GM03348 (cell line): Measurements from ENCODE around the gene ELOVL1.
A peak's percentile ranks its signal among the peaks of the same experiment; 100 is the strongest.
"Not testable (repeated sequence)": the region's sequence is repeated elsewhere in the genome, so short reads cannot be mapped to it uniquely, and the experiment has no call there.

Source experiments
- DNase-seq: peaks from one replicate; pipeline ENCODE4 v3.0.0; 2012; ENCODE audit warnings: low spot score

The ELOVL1 gene

GRCh38 chr1:43381612-43382011 lies 13.8 kb upstream of the ELOVL1 start:
- no peak for DNase-seq

DNA sequence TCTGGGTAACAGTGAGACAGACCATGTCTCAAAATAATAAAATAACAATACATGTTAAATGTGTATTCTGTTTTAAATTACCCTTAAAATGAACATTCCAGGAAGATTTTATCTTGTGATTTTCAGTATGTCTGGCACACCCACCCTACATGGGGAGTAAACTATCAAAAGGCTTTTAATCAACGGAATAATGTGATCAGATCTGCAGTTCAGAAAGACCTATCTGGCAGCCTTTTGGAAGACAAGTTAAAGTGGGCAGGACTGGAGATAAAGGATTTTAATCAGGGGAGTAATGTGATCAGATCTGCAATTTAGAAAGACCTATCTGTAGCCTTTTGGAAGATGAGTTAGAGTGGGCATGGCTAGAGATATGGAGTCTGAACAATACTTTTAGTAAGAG lies 11.7 kb upstream of the ELOVL1 start:
- no peak for DNase-seq

- DNase-seq, result no peak
Measured at GRCh38 chr1:43377831-43378230, 10.0 kb upstream of the ELOVL1 start.

DNA sequence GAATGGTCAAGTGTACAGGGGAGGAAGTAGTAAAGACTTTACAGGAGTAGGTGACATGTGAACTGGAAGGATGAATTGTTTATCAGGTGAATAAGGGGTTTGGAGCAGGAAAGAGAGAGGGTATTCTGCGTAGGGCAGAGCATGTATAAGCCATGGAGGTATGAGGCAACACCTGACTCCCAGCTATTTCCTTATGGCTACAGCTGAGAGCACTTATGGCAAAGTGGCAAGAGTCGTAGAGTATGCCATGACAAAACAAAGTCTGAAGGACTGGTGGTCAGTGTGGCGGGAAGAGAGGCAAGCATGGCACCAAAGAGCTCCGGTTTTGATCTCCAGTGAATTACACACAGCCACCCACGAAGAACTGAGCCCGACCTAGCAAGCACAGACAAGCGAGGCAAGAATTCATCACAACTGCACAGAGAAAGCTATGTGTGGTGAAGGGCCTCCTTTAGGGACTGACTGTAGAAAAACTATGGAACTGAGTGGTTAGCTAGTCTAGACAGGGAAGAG lies 9.0 kb upstream of the ELOVL1 start:
- DNase-seq, result no peak

- peak; percentile 82 for DNase-seq
Measured at GRCh38 chr1:43373066-43373940, 5.5 kb upstream of the ELOVL1 start.

DNA sequence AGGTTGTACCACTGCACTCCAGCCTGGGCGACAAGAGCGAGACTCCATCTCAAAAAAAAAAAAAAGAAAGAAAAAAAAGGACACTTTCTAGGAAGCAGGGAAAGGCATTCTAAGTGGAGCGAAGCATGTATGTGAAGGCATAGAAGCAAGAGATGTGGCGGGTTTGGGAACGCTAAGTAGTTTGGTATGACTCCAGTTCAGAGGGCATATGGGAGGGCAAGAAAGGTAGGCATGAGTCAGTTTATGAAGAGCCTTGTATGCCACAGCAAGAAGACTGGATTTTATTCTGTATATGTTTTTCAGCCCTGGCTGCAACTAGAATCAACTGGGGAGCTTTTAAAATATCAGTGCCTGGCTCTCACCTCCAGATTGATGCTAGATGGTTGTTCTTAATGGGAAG lies 4.4 kb upstream of the ELOVL1 start:
- no peak for DNase-seq

GRCh38 chr1:43370564-43370963 lies 2.8 kb upstream of the ELOVL1 start:
- DNase-seq, result no peak

- not testable (repeated sequence) for DNase-seq
Measured at GRCh38 chr1:43369779-43370178, 2.0 kb upstream of the ELOVL1 start.

DNA sequence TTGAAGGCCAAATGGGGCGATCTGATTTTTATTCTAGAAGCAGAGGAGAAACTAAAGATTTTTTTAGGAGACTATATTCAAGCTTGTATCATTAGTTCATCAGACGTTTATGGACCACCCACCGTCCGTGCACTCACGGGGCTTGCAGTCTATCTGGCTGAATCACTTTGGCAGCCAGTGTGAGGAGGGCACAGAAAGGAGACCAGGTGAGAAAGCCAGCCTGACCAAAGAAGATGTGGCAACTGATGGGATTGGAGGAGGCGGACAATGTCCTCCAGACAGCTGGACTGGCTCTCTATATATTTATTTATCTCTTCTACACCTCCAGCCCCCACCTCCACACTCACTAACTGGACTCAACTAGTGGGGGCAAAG lies 822 bp upstream of the ELOVL1 start:
- no peak for DNase-seq

DNA sequence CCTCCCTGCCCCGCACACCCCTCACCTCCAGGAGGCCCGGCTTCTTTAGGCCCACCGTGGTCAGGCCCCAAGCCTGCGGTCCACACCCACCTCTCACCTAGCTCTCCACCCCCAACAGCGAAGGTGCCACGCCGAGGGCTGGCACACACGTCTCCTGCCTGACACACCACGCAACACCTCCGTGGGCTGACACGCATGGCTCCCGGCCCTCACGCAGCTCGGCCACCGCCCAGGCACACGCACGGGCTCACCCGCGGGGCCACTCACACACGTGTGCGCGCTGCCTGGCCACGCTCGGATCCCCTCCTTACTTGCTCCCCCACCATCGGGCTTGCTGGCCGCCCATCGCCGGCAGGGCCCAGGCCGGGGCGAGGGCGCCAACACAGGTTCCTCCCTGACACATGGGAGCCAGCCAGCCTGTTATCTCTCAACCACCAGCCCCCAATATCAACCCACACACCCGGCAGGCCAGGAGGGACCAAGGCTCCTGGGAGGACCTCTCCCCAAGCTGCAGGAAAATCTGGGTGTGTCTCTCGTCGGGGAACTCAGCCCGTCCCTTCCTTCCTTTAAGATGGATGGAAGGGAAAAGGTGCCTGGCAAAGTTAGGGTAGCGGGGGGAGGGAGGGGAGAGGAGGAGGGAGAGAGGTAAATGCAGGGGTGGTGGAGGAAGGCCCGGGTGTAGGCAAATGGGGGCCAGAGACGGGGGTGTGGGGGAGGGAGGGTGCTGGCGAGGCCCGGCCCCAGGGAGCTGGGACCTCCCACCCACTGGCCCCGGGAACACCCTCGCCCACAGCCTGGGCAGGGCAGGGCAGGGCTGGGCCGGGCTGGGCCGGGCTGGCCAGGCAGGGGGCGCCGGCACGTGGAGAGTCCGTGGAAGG lies 546 bp downstream of the ELOVL1 start:
- peak; percentile 89 for DNase-seq

- peak; percentile 37 for DNase-seq
Measured at GRCh38 chr1:43366601-43367025, 1.2 kb downstream of the ELOVL1 start.

DNA sequence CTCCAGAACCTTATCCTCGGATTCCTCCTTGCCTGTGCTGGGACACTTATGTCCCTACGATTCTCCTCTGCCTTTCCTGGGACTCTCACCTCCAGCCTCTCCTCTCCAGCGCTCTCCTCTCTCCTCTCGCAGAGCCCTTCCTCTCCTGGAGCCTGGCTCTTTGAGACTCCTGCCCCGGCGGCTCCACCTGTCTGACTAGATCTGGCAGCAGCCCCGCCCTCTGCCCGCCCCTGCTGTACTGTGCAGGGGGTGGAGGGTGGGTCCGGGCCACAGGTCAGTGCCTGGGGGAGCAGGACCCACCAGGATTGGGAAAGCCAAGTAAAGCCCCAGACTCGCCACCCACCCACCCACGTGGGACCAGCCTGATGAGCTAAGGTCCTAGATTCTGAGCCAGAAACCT lies 1.6 kb downstream of the ELOVL1 start:
- no peak for DNase-seq

- DNase-seq, result no peak
Measured at GRCh38 chr1:43365678-43366077, 2.1 kb downstream of the ELOVL1 start.

DNA sequence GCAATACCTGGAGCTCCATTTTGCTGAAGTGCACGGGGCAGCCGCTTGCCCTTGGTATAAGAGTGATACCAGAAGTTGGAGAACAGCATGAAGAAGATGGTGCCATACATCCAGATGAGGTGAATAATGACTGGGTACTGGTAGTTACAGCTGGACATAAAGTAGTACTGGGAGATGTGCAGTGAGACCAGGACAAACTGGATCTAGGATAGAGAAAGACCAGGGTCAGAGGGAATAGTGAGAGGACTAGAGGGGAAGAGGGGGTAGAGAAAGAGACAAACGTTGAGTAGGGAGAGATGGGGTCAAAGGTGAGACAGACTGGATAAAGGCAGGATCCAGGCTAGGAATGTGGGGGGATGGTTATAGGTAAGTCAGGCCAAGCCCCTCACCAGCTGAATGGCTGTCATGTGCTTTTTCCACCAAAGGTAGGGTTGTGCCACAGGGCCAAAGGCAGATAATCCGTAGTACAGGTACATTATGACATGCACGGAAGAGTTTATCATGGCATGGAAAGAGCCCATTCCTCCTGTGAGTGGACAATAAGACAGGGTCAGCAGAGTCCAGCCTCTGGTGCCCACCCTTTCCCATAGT lies 3.8 kb downstream of the ELOVL1 start:
- DNase-seq, result no peak

GRCh38 chr1:43363283-43363934 lies 4.4 kb downstream of the ELOVL1 start:
- no peak for DNase-seq

- no peak for DNase-seq
Measured at GRCh38 chr1:43360616-43361015, 7.2 kb downstream of the ELOVL1 start.

GRCh38 chr1:43359696-43360095 lies 8.1 kb downstream of the ELOVL1 start:
- no peak for DNase-seq

DNA sequence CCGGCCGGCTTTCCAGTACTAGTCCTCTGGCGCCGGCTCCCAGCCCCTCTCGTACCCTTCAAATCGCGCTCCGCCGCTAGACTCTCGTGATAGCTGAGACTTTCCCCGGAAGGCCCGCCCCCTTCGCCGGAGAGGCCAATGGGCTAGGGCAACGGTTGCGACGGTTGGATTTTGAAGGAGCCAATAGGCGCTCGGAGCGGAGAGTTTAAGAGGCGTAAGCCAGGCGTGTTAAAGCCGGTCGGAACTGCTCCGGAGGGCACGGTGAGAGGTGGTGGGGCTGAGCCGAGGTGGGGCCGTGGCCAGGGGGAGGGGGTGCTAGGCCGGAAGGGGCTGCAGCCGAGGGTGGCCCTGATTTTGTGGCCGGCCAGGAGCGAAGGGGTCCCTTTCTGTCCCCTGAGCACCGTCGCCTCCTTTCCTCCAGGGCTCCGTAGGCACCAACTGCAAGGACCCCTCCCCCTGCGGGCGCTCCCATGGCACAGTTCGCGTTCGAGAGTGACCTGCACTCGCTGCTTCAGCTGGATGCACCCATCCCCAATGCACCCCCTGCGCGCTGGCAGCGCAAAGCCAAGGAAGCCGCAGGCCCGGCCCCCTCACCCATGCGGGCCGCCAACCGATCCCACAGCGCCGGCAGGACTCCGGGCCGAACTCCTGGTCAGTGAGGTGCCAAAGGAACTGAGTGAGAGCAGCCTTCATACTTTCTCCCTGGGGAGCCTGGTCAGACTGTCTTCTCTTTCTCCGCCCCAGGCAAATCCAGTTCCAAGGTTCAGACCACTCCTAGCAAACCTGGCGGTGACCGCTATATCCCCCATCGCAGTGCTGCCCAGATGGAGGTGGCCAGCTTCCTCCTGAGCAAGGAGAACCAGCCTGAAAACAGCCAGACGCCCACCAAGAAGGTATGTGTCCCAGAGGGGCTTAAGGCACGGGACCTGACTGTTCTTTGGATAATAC lies 8.8 kb downstream of the ELOVL1 start, which contains the start of gene CDC20:
Gene CDC20, plus strand, starts transcription at position 236 of the 948 bp plus-strand sequence. Its CDS starts 235 bp downstream, at position 471.
- DNase-seq, result peak; percentile 97

- DNase-seq, result peak; percentile 50
Measured at GRCh38 chr1:43358121-43358745, 9.6 kb downstream of the ELOVL1 start.

DNA sequence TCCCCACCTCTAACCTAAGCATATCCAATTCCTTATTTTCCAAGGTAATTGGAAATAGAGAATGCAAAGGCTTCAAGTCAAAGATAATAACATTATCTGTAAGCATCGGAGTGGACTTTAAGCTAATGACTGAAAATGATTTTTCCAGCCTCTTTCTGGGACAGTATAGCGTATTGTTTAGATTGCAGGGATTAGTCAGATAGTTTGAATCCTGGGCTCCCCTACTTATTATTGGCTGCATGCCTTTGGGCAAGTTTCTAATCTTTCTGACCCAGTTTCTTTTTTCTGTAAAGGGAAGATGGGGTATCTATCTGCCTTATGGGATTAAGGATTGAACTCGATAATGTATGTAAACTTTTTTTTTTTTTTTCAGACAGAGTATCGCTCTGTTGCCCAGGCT lies 10.6 kb downstream of the ELOVL1 start:
- DNase-seq, result no peak
